Ishikawa (cell line): ENCODE data around the gene AGBL5.

Source experiments
- CEBPB ChIP-seq: IDR thresholded peaks from 2 replicates; pipeline ENCODE4 v1.6.1; 2012
- CREB1 ChIP-seq: IDR thresholded peaks from 2 replicates; pipeline ENCODE4 v1.6.1; 2012; ENCODE audit warnings: low read depth
- EGR1 ChIP-seq: IDR thresholded peaks from 2 replicates; pipeline ENCODE4 v1.6.1; 2012
- EP300 ChIP-seq: IDR thresholded peaks from 2 replicates; pipeline ENCODE4 v1.6.1; 2012; ENCODE audit warnings: borderline replicate concordance
- FOXM1 ChIP-seq: IDR thresholded peaks from 2 replicates; pipeline ENCODE4 v1.6.1; 2012; ENCODE audit warnings: low read depth, borderline replicate concordance
- MAX ChIP-seq: IDR thresholded peaks from 2 replicates; pipeline ENCODE4 v1.6.1; 2012
- NFIC ChIP-seq: IDR thresholded peaks from 2 replicates; pipeline ENCODE4 v1.6.1; 2012
- RAD21 ChIP-seq: IDR thresholded peaks from 2 replicates; pipeline ENCODE4 v1.6.1; 2012; ENCODE audit warnings: low read depth
- REST ChIP-seq: IDR thresholded peaks from 2 replicates; pipeline ENCODE4 v1.6.1; 2012; ENCODE audit warnings: low read depth, mild to moderate bottlenecking
- TAF1 ChIP-seq: IDR thresholded peaks from 2 replicates; pipeline ENCODE4 v1.6.1; 2012; ENCODE audit warnings: low read depth, mild to moderate bottlenecking
- TCF12 ChIP-seq: IDR thresholded peaks from 2 replicates; pipeline ENCODE4 v1.6.1; 2012; ENCODE audit warnings: low read depth
- TEAD4 ChIP-seq: IDR thresholded peaks from 2 replicates; pipeline ENCODE4 v1.6.1; 2012
- USF1 ChIP-seq: IDR thresholded peaks from 2 replicates; pipeline ENCODE4 v1.6.1; 2012
- YY1 ChIP-seq: IDR thresholded peaks from 2 replicates; pipeline ENCODE4 v1.6.1; 2012; ENCODE audit warnings: low read depth
- ZBTB7A ChIP-seq: IDR thresholded peaks from 2 replicates; pipeline ENCODE4 v1.6.1; 2012; ENCODE audit warnings: low read depth

AGBL5 gene

GRCh38 chr2:27057184-27057583 is 5.7 kb downstream of the AGBL5 start:
- no peak for TF ChIP-seq EGR1
- TF ChIP-seq FOXM1: no peak
- TF ChIP-seq EP300: no peak
- TF ChIP-seq USF1: no peak
- TF ChIP-seq ZBTB7A: no peak
- TF ChIP-seq RAD21: no peak
- no peak for TF ChIP-seq TEAD4
- TF ChIP-seq CEBPB: no peak
- TF ChIP-seq TAF1: no peak
- TF ChIP-seq NFIC: no peak
- TF ChIP-seq YY1: no peak
- TF ChIP-seq CREB1: no peak
- TF ChIP-seq REST: no peak
- no peak for TF ChIP-seq MAX
- TF ChIP-seq TCF12: no peak

- TF ChIP-seq TEAD4: no peak
- TF ChIP-seq CREB1: no peak
- no peak for TF ChIP-seq CEBPB
- TF ChIP-seq FOXM1: no peak
- TF ChIP-seq REST: no peak
- TF ChIP-seq TAF1: no peak
- TF ChIP-seq EGR1: no peak
- no peak for TF ChIP-seq YY1
- TF ChIP-seq ZBTB7A: no peak
- no peak for TF ChIP-seq NFIC
Observed at GRCh38 chr2:27058210-27058609, 6.7 kb downstream of the AGBL5 start.

- no peak for TF ChIP-seq ZBTB7A
- no peak for TF ChIP-seq TAF1
- TF ChIP-seq EGR1: no peak
- TF ChIP-seq CREB1: no peak
- no peak for TF ChIP-seq EP300
- TF ChIP-seq RAD21: no peak
- no peak for TF ChIP-seq MAX
- no peak for TF ChIP-seq FOXM1
- TF ChIP-seq NFIC: no peak
- no peak for TF ChIP-seq YY1
- TF ChIP-seq TCF12: no peak
- no peak for TF ChIP-seq TEAD4
- TF ChIP-seq CEBPB: no peak
- no peak for TF ChIP-seq REST
Observed at GRCh38 chr2:27059141-27059820, 7.8 kb downstream of the AGBL5 start.

GRCh38 chr2:27060323-27060722 is 8.9 kb downstream of the AGBL5 start:
- TF ChIP-seq EP300 (no peak), RAD21 (no peak), CREB1 (no peak), TAF1 (no peak), CEBPB (no peak), ZBTB7A (no peak), USF1 (no peak), REST (no peak), TCF12 (no peak), MAX (no peak), YY1 (no peak), TEAD4 (no peak), FOXM1 (no peak), EGR1 (no peak), NFIC (no peak)
